ENCODE measurements around the gene AK3.
"Not testable (repeated sequence)": the region's sequence is repeated elsewhere in the genome, so short reads cannot be mapped to it uniquely, and the experiment has no call there.

AK3 gene

DNA sequence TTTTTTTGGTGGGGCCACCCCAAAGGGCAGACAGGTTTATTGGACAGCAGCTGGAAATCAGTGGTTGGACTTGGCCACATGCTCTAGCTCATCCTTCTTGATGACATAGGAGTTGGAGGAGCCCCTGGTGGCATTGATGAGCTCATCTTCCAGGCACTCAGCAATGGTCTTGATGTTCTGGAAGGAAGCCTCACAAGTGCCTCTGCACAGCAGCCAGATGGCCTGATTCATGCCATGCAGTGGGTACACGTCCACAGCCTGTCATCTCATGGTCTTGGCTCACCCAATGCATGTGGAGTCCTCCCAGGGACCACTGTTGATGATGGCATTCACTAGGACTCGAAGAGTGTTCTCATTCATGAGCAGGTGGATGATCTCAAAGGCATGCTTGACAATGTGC, 40.4 kb upstream of the AK3 start:
- Histone ChIP-seq H3K9ac (ENCODE audit: low read length) (no peak overlapping the region), H3K4ac (ENCODE audit: low read depth, low read length) (no peak overlapping the region), H3K79me2 (ENCODE audit: control insufficient read depth, insufficient read depth, low read length) (no peaks in the 10 kb centered on the region), H2BK5ac (ENCODE audit: low read length) (no peak overlapping the region), H3K27me3 (ENCODE audit: insufficient read depth, low read length, poor library complexity) (no peaks in the 10 kb centered on the region), H2AK5ac (ENCODE audit: low read length) (no peak overlapping the region), H3K23ac (ENCODE audit: low read length) (no peak overlapping the region), H3K27ac (ENCODE audit: low read depth, low read length) (no peak overlapping the region), H3K4me3 (ENCODE audit: low read length) (no peak overlapping the region), H4K8ac (ENCODE audit: low read depth, low read length) (no peak overlapping the region), H2BK15ac (replicated peaks; ENCODE audit: low read depth) (no peak overlapping the region), H3K36me3 (ENCODE audit: control insufficient read depth, insufficient read depth, low read length) (no peaks in the 10 kb centered on the region), H4K5ac (ENCODE audit: low read length) (no peak overlapping the region), H3K56ac (ENCODE audit: low read length) (no peak overlapping the region), H3K4me2 (ENCODE audit: low read length) (no peak overlapping the region), H3K18ac (ENCODE audit: low read length) (no peak overlapping the region), H3K79me1 (ENCODE audit: low read length) (no peaks in the 10 kb centered on the region), H2BK120ac (ENCODE audit: low read depth, low read length) (no peak overlapping the region), H3K4me1 (ENCODE audit: control insufficient read depth, low read depth, low read length) (no peaks in the 10 kb centered on the region)
- no CpG with 5 or more reads among the region's 2 CpGs for WGBS (ENCODE audit: extremely low coverage, insufficient coverage, low lambda C conversion rate)
- DNase-seq = no peak

DNA sequence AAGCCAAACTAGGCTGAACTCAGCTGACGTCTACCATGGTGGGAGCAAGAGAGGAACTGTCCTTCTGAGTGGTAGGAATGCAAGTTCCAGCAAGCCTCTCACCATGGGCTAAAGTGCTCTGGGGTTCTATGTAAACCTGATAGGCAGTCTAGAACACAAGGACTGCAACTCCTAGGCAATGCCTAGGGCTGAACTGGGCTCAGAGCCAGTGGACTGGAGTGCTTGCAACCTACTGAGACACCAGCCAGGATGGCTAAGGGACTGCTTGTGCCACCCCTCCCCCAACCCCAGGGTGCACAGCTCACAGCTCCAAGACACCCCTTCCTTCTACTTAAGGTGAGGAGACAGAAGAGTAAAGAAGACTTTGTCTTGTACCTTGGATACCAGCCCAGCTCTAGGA, 39.6 kb upstream of the AK3 start:
- Histone ChIP-seq H4K5ac (ENCODE audit: low read length) (no peak overlapping the region), H3K23ac (ENCODE audit: low read length) (no peak overlapping the region), H2BK15ac (replicated peaks; ENCODE audit: low read depth) (no peak overlapping the region), H4K8ac (ENCODE audit: low read depth, low read length) (no peak overlapping the region), H2BK5ac (ENCODE audit: low read length) (no peak overlapping the region), H3K18ac (ENCODE audit: low read length) (no peak overlapping the region), H2BK120ac (ENCODE audit: low read depth, low read length) (no peak overlapping the region), H3K4me3 (ENCODE audit: low read length) (no peak overlapping the region), H3K56ac (ENCODE audit: low read length) (no peak overlapping the region), H3K4me1 (ENCODE audit: control insufficient read depth, low read depth, low read length) (no peaks in the 10 kb centered on the region), H3K4me2 (ENCODE audit: low read length) (no peak overlapping the region), H3K36me3 (ENCODE audit: control insufficient read depth, insufficient read depth, low read length) (no peaks in the 10 kb centered on the region), H3K9ac (ENCODE audit: low read length) (no peak overlapping the region), H2AK5ac (ENCODE audit: low read length) (no peak overlapping the region), H3K27me3 (ENCODE audit: insufficient read depth, low read length, poor library complexity) (no peaks in the 10 kb centered on the region), H3K79me2 (ENCODE audit: control insufficient read depth, insufficient read depth, low read length) (no peaks in the 10 kb centered on the region), H3K4ac (ENCODE audit: low read depth, low read length) (no peak overlapping the region), H3K79me1 (ENCODE audit: low read length) (no peaks in the 10 kb centered on the region), H3K27ac (ENCODE audit: low read depth, low read length) (no peak overlapping the region)
- DNase-seq = no peak
- WGBS (ENCODE audit: extremely low coverage, insufficient coverage, low lambda C conversion rate) = no CpG with 5 or more reads among the region's 1 CpG

DNA sequence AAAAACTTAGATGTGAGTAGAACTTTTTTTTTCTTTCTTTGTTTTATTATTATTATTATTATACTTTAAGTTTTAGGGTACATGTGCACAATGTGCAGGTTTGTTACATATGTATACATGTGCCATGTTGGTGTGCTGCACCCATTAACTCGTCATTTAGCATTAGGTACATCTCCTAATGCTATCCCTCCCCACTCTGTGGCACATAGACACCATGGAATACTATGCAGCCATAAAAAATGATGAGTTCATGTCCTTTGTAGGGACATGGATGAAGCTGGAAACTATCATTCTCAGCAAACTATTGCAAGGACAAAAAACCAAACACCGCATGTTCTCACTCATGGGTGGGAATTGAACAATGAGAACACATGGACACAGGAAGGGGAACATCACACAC, 34.0 kb upstream of the AK3 start:
- H3K4ac ChIP-seq (ENCODE audit: low read depth, low read length); H2AK5ac ChIP-seq (ENCODE audit: low read length); H3K18ac ChIP-seq (ENCODE audit: low read length); H2BK120ac ChIP-seq (ENCODE audit: low read depth, low read length); DNase-seq; H3K4me3 ChIP-seq (ENCODE audit: low read length); H3K4me1 ChIP-seq (ENCODE audit: control insufficient read depth, low read depth, low read length); H4K5ac ChIP-seq (ENCODE audit: low read length); H3K4me2 ChIP-seq (ENCODE audit: low read length); H3K9ac ChIP-seq (ENCODE audit: low read length); H3K79me1 ChIP-seq (ENCODE audit: low read length); H3K27ac ChIP-seq (ENCODE audit: low read depth, low read length); H3K36me3 ChIP-seq (ENCODE audit: control insufficient read depth, insufficient read depth, low read length); H3K79me2 ChIP-seq (ENCODE audit: control insufficient read depth, insufficient read depth, low read length); H3K56ac ChIP-seq (ENCODE audit: low read length); H2BK5ac ChIP-seq (ENCODE audit: low read length); H4K8ac ChIP-seq (ENCODE audit: low read depth, low read length); H3K27me3 ChIP-seq (ENCODE audit: insufficient read depth, low read length, poor library complexity); H2BK15ac ChIP-seq (replicated peaks; ENCODE audit: low read depth); H3K23ac ChIP-seq (ENCODE audit: low read length): not testable (repeated sequence)
- no CpG with 5 or more reads among the region's 2 CpGs for WGBS (ENCODE audit: extremely low coverage, insufficient coverage, low lambda C conversion rate)

DNA sequence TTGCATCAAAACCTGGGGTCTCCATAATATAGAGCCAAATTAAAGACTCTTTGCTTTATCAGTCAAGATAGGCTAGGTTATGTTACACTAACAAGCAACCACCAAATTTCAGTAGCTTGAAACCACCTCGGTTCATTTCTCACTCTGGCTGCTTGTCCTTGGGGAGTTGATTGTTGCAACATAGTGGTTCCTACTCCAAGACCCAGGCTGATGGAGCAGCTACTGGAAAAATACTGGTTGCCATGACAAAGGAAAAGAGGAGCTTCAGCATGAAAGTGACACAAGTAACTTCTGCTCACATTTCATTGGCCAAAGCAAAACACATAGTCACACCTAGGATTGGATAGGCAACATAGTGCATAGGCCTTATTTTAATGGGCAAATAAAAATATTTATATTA, 33.2 kb upstream of the AK3 start:
- Histone ChIP-seq H3K56ac (ENCODE audit: low read length) (no peak overlapping the region), H3K4me2 (ENCODE audit: low read length) (no peak overlapping the region), H2BK120ac (ENCODE audit: low read depth, low read length) (no peak overlapping the region), H3K4ac (ENCODE audit: low read depth, low read length) (no peak overlapping the region), H3K79me1 (ENCODE audit: low read length) (no peaks in the 10 kb centered on the region), H2BK15ac (replicated peaks; ENCODE audit: low read depth) (no peak overlapping the region), H3K4me1 (ENCODE audit: control insufficient read depth, low read depth, low read length) (no peaks in the 10 kb centered on the region), H3K9ac (ENCODE audit: low read length) (no peak overlapping the region), H2AK5ac (ENCODE audit: low read length) (no peak overlapping the region), H3K36me3 (ENCODE audit: control insufficient read depth, insufficient read depth, low read length) (no peaks in the 10 kb centered on the region), H4K5ac (ENCODE audit: low read length) (no peak overlapping the region), H3K23ac (ENCODE audit: low read length) (no peak overlapping the region), H3K18ac (ENCODE audit: low read length) (no peak overlapping the region), H3K27me3 (ENCODE audit: insufficient read depth, low read length, poor library complexity) (no peaks in the 10 kb centered on the region), H3K79me2 (ENCODE audit: control insufficient read depth, insufficient read depth, low read length) (no peaks in the 10 kb centered on the region), H4K8ac (ENCODE audit: low read depth, low read length) (no peak overlapping the region), H3K27ac (ENCODE audit: low read depth, low read length) (no peak overlapping the region), H3K4me3 (ENCODE audit: low read length) (no peak overlapping the region), H2BK5ac (ENCODE audit: low read length) (no peak overlapping the region)
- WGBS (ENCODE audit: extremely low coverage, insufficient coverage, low lambda C conversion rate) = no CpG with 5 or more reads among the region's 1 CpG
- no peak for DNase-seq

DNA sequence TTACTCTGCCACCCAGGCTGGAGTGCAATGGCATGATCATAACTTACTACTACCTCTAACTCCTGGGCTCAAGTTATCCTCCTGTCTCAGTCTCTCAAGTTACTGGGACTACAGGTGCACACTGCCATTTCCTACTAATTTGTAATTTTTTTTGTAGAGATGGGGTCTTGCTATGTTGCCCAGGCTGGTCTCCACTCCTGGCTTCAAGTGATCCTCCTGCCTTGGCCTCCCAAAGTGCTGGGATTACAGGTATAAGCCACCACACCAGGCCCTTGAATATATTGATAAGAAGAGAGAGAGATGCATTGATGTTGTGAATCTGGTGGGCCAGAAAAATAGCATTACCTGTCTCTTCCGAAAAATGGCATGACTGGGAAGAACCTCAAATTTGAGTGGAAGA, 30.8 kb upstream of the AK3 start:
- WGBS (ENCODE audit: extremely low coverage, insufficient coverage, low lambda C conversion rate) = no CpG with 5 or more reads among the region's 1 CpG
- Histone ChIP-seq H4K5ac (ENCODE audit: low read length) (no peak overlapping the region), H3K18ac (ENCODE audit: low read length) (no peak overlapping the region), H3K4ac (ENCODE audit: low read depth, low read length) (no peak overlapping the region), H3K79me2 (ENCODE audit: control insufficient read depth, insufficient read depth, low read length) (no peaks in the 10 kb centered on the region), H3K4me2 (ENCODE audit: low read length) (no peak overlapping the region), H2AK5ac (ENCODE audit: low read length) (no peak overlapping the region), H3K27me3 (ENCODE audit: insufficient read depth, low read length, poor library complexity) (no peaks in the 10 kb centered on the region), H3K36me3 (ENCODE audit: control insufficient read depth, insufficient read depth, low read length) (no peaks in the 10 kb centered on the region), H2BK15ac (replicated peaks; ENCODE audit: low read depth) (no peak overlapping the region), H3K4me3 (ENCODE audit: low read length) (no peak overlapping the region), H3K9ac (ENCODE audit: low read length) (no peak overlapping the region), H3K56ac (ENCODE audit: low read length) (no peak overlapping the region), H4K8ac (ENCODE audit: low read depth, low read length) (no peak overlapping the region), H2BK5ac (ENCODE audit: low read length) (no peak overlapping the region), H3K4me1 (ENCODE audit: control insufficient read depth, low read depth, low read length) (no peaks in the 10 kb centered on the region), H3K23ac (ENCODE audit: low read length) (no peak overlapping the region), H3K27ac (ENCODE audit: low read depth, low read length) (no peak overlapping the region), H3K79me1 (ENCODE audit: low read length) (no peaks in the 10 kb centered on the region), H2BK120ac (ENCODE audit: low read depth, low read length) (no peak overlapping the region)
- DNase-seq = no peak

DNA sequence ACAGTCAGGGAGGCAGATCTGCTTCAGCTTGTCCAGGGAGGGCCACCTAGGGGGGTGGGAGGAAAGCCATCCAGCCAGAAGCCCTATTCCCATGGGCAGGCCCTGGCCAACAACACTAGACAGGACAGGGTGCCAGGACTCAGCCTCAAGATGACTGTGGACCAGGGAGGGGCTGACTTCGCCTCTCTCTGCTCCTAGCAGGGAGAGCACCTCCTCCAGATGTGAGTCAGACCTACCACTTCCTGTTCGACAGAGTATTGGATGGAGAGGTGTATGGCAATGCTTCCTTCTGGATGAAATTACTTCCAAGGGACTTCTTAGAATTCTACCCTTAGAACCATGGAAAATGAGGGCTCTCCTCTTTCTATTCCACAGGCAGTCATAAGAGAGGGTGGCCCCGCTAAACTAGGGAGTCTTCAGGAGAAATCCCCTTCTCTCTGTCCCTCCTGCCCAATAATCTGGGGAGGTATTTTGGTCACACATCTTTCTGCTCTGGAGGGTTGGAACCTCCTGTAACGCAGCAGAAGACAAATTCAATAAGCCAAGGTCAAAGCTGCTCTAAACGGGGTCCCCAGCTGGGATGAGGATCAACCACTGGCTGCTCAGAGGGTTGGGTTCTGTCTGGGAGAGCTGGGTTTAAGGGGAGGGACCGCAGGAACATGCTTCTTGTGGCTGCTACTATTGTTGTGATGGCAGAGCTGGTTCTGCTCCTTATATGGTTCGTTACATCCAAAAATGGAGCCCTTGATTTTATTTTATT, 28.5 kb upstream of the AK3 start:
- H3K4me3 ChIP-seq (ENCODE audit: low read length) = no peak overlapping the region
- no peak overlapping the region for H3K9ac ChIP-seq (ENCODE audit: low read length)
- no peak overlapping the region for H3K4me2 ChIP-seq (ENCODE audit: low read length)
- H3K36me3 ChIP-seq (ENCODE audit: control insufficient read depth, insufficient read depth, low read length) = no peaks in the 10 kb centered on the region
- no peak overlapping the region for H3K4ac ChIP-seq (ENCODE audit: low read depth, low read length)
- H3K56ac ChIP-seq (ENCODE audit: low read length) = no peak overlapping the region
- no peak overlapping the region for H4K8ac ChIP-seq (ENCODE audit: low read depth, low read length)
- no peak overlapping the region for H2BK15ac ChIP-seq (replicated peaks; ENCODE audit: low read depth)
- H3K27me3 ChIP-seq (ENCODE audit: insufficient read depth, low read length, poor library complexity) = no peaks in the 10 kb centered on the region
- no peak overlapping the region for H2BK120ac ChIP-seq (ENCODE audit: low read depth, low read length)
- no peak overlapping the region for H2BK5ac ChIP-seq (ENCODE audit: low read length)
- H3K23ac ChIP-seq (ENCODE audit: low read length) = no peak overlapping the region
- H4K5ac ChIP-seq (ENCODE audit: low read length) = no peak overlapping the region
- no peak for DNase-seq
- H2AK5ac ChIP-seq (ENCODE audit: low read length) = no peak overlapping the region
- no peak overlapping the region for H3K18ac ChIP-seq (ENCODE audit: low read length)
- no CpG with 5 or more reads among the region's 7 CpGs for WGBS (ENCODE audit: extremely low coverage, insufficient coverage, low lambda C conversion rate)
- no peaks in the 10 kb centered on the region for H3K79me1 ChIP-seq (ENCODE audit: low read length)
- H3K4me1 ChIP-seq (ENCODE audit: control insufficient read depth, low read depth, low read length) = no peaks in the 10 kb centered on the region
- no peaks in the 10 kb centered on the region for H3K79me2 ChIP-seq (ENCODE audit: control insufficient read depth, insufficient read depth, low read length)
- no peak overlapping the region for H3K27ac ChIP-seq (ENCODE audit: low read depth, low read length)

Measured in mesendoderm (in vitro differentiated cells).